ENCODE measurements around the gene CNTNAP5. TPM values are rescaled to one million over a fixed set of nuclear protein-coding genes. Genes with fewer than 3 reads are reported as not detected.

Gene CNTNAP5
- total RNA-seq, 1 experiment from 2014 or later: not detected

DNA sequence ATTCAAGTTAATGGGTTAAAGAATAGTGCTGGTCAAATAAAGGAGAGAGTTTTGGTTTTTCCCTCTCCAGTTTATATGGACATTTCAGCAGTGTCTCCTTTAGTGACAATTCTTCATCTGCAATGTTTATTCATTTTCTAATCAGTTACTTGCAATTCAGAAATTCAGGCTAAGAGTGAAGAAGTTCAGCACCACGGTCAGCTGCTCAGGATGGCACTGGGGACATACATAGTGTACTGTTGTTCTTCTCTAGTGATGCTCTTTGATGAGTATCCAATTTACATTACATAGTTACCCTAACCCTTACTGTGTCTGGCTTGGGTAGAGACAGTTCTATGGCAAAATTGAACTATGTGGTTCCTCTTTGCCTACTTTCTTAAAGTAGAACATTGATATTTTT, 412.7 kb downstream of the CNTNAP5 start:
- ATAC-seq: no peak
- H3K4me1 ChIP-seq (ENCODE audit: control insufficient read depth, insufficient read depth, low read length): no peaks in the 10 kb centered on the region
- TF ChIP-seq TCF7L2 (IDR thresholded peaks at IDR 0.05; ENCODE audit: low read depth, low read length): no peak
- TF ChIP-seq, protein P1, sequence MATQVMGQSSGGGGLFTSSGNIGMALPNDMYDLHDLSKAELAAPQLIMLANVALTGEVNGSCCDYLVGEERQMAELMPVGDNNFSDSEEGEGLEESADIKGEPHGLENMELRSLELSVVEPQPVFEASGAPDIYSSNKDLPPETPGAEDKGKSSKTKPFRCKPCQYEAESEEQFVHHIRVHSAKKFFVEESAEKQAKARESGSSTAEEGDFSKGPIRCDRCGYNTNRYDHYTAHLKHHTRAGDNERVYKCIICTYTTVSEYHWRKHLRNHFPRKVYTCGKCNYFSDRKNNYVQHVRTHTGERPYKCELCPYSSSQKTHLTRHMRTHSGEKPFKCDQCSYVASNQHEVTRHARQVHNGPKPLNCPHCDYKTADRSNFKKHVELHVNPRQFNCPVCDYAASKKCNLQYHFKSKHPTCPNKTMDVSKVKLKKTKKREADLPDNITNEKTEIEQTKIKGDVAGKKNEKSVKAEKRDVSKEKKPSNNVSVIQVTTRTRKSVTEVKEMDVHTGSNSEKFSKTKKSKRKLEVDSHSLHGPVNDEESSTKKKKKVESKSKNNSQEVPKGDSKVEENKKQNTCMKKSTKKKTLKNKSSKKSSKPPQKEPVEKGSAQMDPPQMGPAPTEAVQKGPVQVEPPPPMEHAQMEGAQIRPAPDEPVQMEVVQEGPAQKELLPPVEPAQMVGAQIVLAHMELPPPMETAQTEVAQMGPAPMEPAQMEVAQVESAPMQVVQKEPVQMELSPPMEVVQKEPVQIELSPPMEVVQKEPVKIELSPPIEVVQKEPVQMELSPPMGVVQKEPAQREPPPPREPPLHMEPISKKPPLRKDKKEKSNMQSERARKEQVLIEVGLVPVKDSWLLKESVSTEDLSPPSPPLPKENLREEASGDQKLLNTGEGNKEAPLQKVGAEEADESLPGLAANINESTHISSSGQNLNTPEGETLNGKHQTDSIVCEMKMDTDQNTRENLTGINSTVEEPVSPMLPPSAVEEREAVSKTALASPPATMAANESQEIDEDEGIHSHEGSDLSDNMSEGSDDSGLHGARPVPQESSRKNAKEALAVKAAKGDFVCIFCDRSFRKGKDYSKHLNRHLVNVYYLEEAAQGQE (IDR thresholded peaks at IDR 0.05; ENCODE audit: insufficient read depth in 1 of 2, low read depth in 2 of 2, low read length in 1 of 2): peak; percentile 66 to 67
- TF ChIP-seq, protein P2, sequence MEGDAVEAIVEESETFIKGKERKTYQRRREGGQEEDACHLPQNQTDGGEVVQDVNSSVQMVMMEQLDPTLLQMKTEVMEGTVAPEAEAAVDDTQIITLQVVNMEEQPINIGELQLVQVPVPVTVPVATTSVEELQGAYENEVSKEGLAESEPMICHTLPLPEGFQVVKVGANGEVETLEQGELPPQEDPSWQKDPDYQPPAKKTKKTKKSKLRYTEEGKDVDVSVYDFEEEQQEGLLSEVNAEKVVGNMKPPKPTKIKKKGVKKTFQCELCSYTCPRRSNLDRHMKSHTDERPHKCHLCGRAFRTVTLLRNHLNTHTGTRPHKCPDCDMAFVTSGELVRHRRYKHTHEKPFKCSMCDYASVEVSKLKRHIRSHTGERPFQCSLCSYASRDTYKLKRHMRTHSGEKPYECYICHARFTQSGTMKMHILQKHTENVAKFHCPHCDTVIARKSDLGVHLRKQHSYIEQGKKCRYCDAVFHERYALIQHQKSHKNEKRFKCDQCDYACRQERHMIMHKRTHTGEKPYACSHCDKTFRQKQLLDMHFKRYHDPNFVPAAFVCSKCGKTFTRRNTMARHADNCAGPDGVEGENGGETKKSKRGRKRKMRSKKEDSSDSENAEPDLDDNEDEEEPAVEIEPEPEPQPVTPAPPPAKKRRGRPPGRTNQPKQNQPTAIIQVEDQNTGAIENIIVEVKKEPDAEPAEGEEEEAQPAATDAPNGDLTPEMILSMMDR (IDR thresholded peaks at IDR 0.05): no peak
- in situ Hi-C loops (cut with HindIII; ENCODE audit: low pct_unique_long_range_greater_than_20kb, low sequenced_read_pairs) (no loop called here), intact Hi-C loops (cut with micrococcal nuclease; ENCODE audit: unreplicated experiment) (no loop called here)
- H3K9me3 ChIP-seq (ENCODE audit: control insufficient read depth, insufficient read depth, low read depth, low read length): no peaks in the 10 kb centered on the region
- ChIA-PET CTCF (no interaction called here), POLR2A (no interaction called here)
- no peak overlapping the region for H3K4me3 ChIP-seq (ENCODE audit: low read depth in 2 of 2, low read length in 2 of 2)
- H3K27me3 ChIP-seq (ENCODE audit: control insufficient read depth, insufficient read depth, low read length): no peaks in the 10 kb centered on the region
- BruUV-seq (replicated peaks): no TSS peak
- H3K36me3 ChIP-seq (ENCODE audit: control insufficient read depth, insufficient read depth, low read length): no peaks in the 10 kb centered on the region
- H3K27ac ChIP-seq (ENCODE audit: low read length): no peak overlapping the region
- no peak for DNase-seq (ENCODE audit: low read depth, low spot score)

DNA sequence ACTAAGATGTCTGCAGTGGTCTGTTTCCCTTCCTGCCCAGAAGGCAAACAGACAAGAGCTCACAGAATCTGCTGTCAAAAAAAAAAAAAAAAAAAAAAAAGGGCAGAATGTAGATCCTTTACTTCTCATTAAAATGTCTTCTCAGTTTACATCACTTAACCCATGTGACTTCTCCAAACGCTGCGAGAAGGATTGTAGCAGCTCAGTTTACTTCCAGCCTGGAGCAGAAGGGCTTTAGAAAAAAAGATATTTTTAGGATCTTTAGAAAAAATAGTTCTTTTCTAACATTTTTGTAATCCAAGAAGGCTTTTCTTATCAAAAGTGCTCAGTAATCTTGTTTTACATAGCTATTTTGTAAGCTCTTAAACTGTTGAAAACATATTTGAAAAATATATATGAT, 425.4 kb downstream of the CNTNAP5 start:
- H3K4me1 ChIP-seq (ENCODE audit: control insufficient read depth, insufficient read depth, low read length): no peaks in the 10 kb centered on the region
- H3K27ac ChIP-seq (ENCODE audit: low read length): no peak overlapping the region
- intact Hi-C loops (cut with micrococcal nuclease; ENCODE audit: unreplicated experiment): no loop called here
- TF ChIP-seq SIN3A (IDR thresholded peaks at IDR 0.05; ENCODE audit: borderline replicate concordance, insufficient read depth, low read depth, low read length) (no peak), TCF7L2 (IDR thresholded peaks at IDR 0.05; ENCODE audit: low read depth, low read length) (no peak), POLR2AphosphoS5 (IDR thresholded peaks at IDR 0.05; ENCODE audit: low read depth, low read length) (no peak)
- TF ChIP-seq, protein P1 (IDR thresholded peaks at IDR 0.05; ENCODE audit: insufficient read depth in 1 of 2, low read depth in 2 of 2, low read length in 1 of 2): no peak
- TF ChIP-seq, protein P2 (IDR thresholded peaks at IDR 0.05): no peak
- in situ Hi-C loops (cut with HindIII; ENCODE audit: low pct_unique_long_range_greater_than_20kb, low sequenced_read_pairs): no loop called here
- no TSS peak for BruUV-seq (replicated peaks)
- no peaks in the 10 kb centered on the region for H3K36me3 ChIP-seq (ENCODE audit: control insufficient read depth, insufficient read depth, low read length)
- no peak for ATAC-seq
- POLR2A ChIA-PET: no interaction called here
- DNase-seq (ENCODE audit: low read depth, low spot score): no peak
- H3K4me3 ChIP-seq (ENCODE audit: low read depth in 2 of 2, low read length in 2 of 2): no peak overlapping the region
- no peaks in the 10 kb centered on the region for H3K27me3 ChIP-seq (ENCODE audit: control insufficient read depth, insufficient read depth, low read length)
- CTCF ChIA-PET: no interaction called here
- no peaks in the 10 kb centered on the region for H3K9me3 ChIP-seq (ENCODE audit: control insufficient read depth, insufficient read depth, low read depth, low read length)
